Testis (tissue), 2 donors: Measurements from ENCODE around the gene SNAP47.

Experiments
- POLR2A ChIP-seq: fragments of 450-650 bp; IDR thresholded peaks from one replicate; pipeline ENCODE4 v1.6.1; 2017; ENCODE audit warnings: antibody characterized with exemption, mild to moderate bottlenecking, moderate library complexity
- TF ChIP-seq, protein P1 (sequence below), 3 experiments: fragments of 450-650 bp in 2 of 3; fragments of 200-600 bp in 1 of 3; sonication (generic) in 1 of 3; IDR thresholded peaks; one replicate each; pipeline ENCODE4 v1.5.1; 2016 to 2019; ENCODE audit warnings: antibody characterized with exemption in 3 of 3, mild to moderate bottlenecking in 2 of 3, moderate library complexity in 1 of 3

DNA sequence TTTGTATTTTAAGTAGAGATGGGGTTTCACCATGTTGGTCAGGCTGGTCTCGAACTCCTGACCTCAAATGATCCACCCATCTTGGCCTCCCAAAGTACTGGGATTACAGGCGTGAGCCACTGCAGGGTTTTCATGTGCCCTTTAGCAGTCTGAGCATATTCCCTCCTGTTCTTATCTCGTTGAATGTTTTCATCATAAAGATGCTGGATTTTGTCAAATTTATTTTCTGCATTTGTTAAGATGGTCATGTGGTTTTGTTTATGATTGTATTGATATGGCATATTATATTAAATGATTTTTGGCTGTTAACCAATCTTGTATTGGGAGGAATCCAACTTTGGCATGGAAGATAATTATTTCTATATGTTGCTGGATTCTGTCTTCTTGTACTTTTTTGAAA, 8.9 kb upstream of the SNAP47 start:
- TF ChIP-seq, protein P1, sequence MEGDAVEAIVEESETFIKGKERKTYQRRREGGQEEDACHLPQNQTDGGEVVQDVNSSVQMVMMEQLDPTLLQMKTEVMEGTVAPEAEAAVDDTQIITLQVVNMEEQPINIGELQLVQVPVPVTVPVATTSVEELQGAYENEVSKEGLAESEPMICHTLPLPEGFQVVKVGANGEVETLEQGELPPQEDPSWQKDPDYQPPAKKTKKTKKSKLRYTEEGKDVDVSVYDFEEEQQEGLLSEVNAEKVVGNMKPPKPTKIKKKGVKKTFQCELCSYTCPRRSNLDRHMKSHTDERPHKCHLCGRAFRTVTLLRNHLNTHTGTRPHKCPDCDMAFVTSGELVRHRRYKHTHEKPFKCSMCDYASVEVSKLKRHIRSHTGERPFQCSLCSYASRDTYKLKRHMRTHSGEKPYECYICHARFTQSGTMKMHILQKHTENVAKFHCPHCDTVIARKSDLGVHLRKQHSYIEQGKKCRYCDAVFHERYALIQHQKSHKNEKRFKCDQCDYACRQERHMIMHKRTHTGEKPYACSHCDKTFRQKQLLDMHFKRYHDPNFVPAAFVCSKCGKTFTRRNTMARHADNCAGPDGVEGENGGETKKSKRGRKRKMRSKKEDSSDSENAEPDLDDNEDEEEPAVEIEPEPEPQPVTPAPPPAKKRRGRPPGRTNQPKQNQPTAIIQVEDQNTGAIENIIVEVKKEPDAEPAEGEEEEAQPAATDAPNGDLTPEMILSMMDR (IDR thresholded peaks at IDR 0.05), result no peak
- no peak for TF ChIP-seq POLR2A
